ENCODE data around the gene ADAMTS17.

The ADAMTS17 gene

DNA sequence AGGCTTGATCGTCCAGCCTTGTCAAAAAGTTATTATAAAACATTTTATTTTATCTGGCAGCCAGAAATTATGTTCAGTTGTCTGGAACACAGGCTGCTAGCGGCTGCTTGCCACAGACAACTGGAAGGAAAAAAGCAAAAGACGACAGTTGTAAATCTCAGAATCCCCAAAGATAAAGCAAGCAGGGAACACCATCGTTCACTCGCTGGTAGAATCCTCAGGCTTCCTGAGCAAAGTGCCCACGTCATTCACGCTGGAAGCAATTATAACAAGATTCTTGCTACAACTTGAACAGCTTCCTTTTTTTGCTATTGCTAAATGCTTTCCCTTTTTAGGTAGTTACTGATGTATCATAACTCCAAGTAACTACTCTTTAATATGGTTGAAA, 33.6 kb downstream of the ADAMTS17 start:
- in situ Hi-C loops (cut with HindIII; ENCODE audit: low sequenced_read_pairs) = no loop called here
- DNase-seq (ENCODE audit: low read depth, low spot score) = no peak
- TF ChIP-seq, protein P1, sequence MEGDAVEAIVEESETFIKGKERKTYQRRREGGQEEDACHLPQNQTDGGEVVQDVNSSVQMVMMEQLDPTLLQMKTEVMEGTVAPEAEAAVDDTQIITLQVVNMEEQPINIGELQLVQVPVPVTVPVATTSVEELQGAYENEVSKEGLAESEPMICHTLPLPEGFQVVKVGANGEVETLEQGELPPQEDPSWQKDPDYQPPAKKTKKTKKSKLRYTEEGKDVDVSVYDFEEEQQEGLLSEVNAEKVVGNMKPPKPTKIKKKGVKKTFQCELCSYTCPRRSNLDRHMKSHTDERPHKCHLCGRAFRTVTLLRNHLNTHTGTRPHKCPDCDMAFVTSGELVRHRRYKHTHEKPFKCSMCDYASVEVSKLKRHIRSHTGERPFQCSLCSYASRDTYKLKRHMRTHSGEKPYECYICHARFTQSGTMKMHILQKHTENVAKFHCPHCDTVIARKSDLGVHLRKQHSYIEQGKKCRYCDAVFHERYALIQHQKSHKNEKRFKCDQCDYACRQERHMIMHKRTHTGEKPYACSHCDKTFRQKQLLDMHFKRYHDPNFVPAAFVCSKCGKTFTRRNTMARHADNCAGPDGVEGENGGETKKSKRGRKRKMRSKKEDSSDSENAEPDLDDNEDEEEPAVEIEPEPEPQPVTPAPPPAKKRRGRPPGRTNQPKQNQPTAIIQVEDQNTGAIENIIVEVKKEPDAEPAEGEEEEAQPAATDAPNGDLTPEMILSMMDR (IDR thresholded peaks at IDR 0.05; ENCODE audit: low read depth, low read length) = no peak
- H3K4me3 ChIP-seq (ENCODE audit: low read depth, low read length) = no peak overlapping the region

- TF ChIP-seq, protein P1 (IDR thresholded peaks at IDR 0.05; ENCODE audit: low read depth, low read length) = no peak
- DNase-seq (ENCODE audit: low read depth, low spot score) = no peak
- in situ Hi-C loops (cut with HindIII; ENCODE audit: low sequenced_read_pairs) = no loop called here
- no peak overlapping the region for H3K4me3 ChIP-seq (ENCODE audit: low read depth, low read length)
Observed at GRCh38 chr15:100307241-100308212, 34.2 kb downstream of the ADAMTS17 start.

GRCh38 chr15:100306098-100306497, 35.7 kb downstream of the ADAMTS17 start:
- in situ Hi-C loops (cut with HindIII; ENCODE audit: low sequenced_read_pairs) = no loop called here
- TF ChIP-seq, protein P1 (IDR thresholded peaks at IDR 0.05; ENCODE audit: low read depth, low read length) = no peak
- DNase-seq (ENCODE audit: low read depth, low spot score) = no peak
- H3K4me3 ChIP-seq (ENCODE audit: low read depth, low read length) = no peak overlapping the region

DNA sequence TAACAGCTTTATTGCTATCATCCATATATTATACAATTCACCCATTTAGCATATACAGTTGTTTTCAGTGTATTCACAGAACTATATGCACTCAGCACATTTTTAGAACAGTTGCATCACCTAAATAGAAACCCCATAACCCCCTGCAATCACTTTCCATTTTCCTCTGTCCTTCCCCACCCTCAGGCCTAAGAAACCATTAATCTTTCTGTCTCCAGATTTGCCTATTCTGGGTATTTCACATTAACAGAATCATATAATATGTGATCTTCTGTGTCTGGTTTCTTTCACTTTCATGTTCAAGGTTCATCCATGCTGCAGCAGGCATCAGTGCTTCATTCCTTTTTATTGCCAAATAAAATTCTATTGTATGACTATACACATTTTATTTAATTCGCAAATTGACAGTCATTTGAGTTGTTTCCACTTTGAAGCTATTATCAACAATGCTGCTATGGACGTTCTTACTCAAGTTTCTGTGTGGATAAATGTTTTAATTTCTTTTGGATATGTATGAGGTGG, 39.8 kb downstream of the ADAMTS17 start:
- TF ChIP-seq, protein P1 (IDR thresholded peaks at IDR 0.05; ENCODE audit: low read depth, low read length) = no peak
- no peak overlapping the region for H3K4me3 ChIP-seq (ENCODE audit: low read depth, low read length)
- no peak for DNase-seq (ENCODE audit: low read depth, low spot score)
- in situ Hi-C loops (cut with HindIII; ENCODE audit: low sequenced_read_pairs) = no loop called here

GRCh38 chr15:100298257-100298656, 43.5 kb downstream of the ADAMTS17 start:
- in situ Hi-C loops (cut with HindIII; ENCODE audit: low sequenced_read_pairs) = no loop called here
- no peak overlapping the region for H3K4me3 ChIP-seq (ENCODE audit: low read depth, low read length)
- TF ChIP-seq, protein P1 (IDR thresholded peaks at IDR 0.05; ENCODE audit: low read depth, low read length) = no peak
- DNase-seq (ENCODE audit: low read depth, low spot score) = no peak

DNA sequence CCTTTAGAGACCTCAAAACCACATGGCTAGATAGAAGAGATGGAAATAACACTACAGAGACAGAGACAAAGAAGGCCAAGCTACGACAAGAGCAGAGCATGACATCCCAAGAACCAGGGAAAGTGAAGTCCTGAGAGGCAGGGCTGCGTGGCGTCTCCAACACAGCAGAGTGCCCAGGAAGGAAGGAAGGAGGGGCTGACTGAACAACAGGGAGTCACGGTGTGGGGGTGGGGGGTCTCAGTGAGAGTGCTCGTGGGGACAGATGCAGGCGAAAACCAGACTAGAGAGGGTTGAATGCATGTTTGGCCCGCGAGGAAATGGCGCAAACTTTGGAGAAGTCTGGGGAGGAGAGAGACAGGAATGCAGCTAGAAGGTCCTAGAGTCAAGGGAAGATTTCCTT, 44.0 kb downstream of the ADAMTS17 start:
- DNase-seq (ENCODE audit: low read depth, low spot score) = no peak
- in situ Hi-C loops (cut with HindIII; ENCODE audit: low sequenced_read_pairs) = no loop called here
- TF ChIP-seq, protein P1 (IDR thresholded peaks at IDR 0.05; ENCODE audit: low read depth, low read length) = no peak
- H3K4me3 ChIP-seq (ENCODE audit: low read depth, low read length) = no peak overlapping the region

All from astrocyte of the spinal cord (primary cell).